ENCODE measurements around the gene MBD6. TPM values are rescaled to one million over a fixed set of nuclear protein-coding genes. Genes with fewer than 3 reads are reported as not detected.
A peak's percentile ranks its signal among the peaks of the same experiment; 100 is the strongest.
"Not testable (repeated sequence)": the region's sequence is repeated elsewhere in the genome, so short reads cannot be mapped to it uniquely, and the experiment has no call there.

The MBD6 gene
- total RNA-seq, 1 donor from 2014 or later: 93.1 TPM

- TF ChIP-seq CTCF (IDR thresholded peaks at IDR 0.05): no peak
- Histone ChIP-seq H3K4me3 (no peak overlapping the region), H3K4me1 (no peaks in the 10 kb centered on the region), H3K36me3 (peaks cover 82% of the 10 kb centered on the region), H3K27me3 (ENCODE audit: low read depth) (no peaks in the 10 kb centered on the region), H3K27ac (no peak overlapping the region), H3K9me3 (no peaks in the 10 kb centered on the region)
- intact Hi-C loops (cut with DNase I): no loop called here
- DNase-seq (no peak), ATAC-seq (no peak)
Measured at GRCh38 chr12:57498571-57498970, 24.1 kb upstream of the MBD6 start.

- Histone ChIP-seq H3K36me3 (peaks cover 90% of the 10 kb centered on the region), H3K4me3 (no peak overlapping the region), H3K4me1 (no peaks in the 10 kb centered on the region), H3K27ac (no peak overlapping the region), H3K27me3 (ENCODE audit: low read depth) (no peaks in the 10 kb centered on the region), H3K9me3 (no peaks in the 10 kb centered on the region)
- TF ChIP-seq CTCF (IDR thresholded peaks at IDR 0.05): no peak
- DNase-seq (no peak), ATAC-seq (peak in 1 of 2 donors; percentile 18)
- intact Hi-C loops (cut with DNase I): no loop called here
Measured at GRCh38 chr12:57500213-57500612, 22.4 kb upstream of the MBD6 start.

GRCh38 chr12:57502311-57502969 is 20.2 kb upstream of the MBD6 start:
- peaks cover 92% of the 10 kb centered on the region for H3K36me3 ChIP-seq
- H3K4me1 ChIP-seq; intact Hi-C loops (cut with DNase I); H3K27me3 ChIP-seq (ENCODE audit: low read depth); DNase-seq; H3K4me3 ChIP-seq; ATAC-seq; H3K27ac ChIP-seq; H3K9me3 ChIP-seq: not testable (repeated sequence)

- intact Hi-C loops (cut with DNase I); H3K27ac ChIP-seq; ATAC-seq; H3K4me3 ChIP-seq; H3K27me3 ChIP-seq (ENCODE audit: low read depth); H3K9me3 ChIP-seq; DNase-seq; H3K4me1 ChIP-seq: not testable (repeated sequence)
- H3K36me3 ChIP-seq: peaks cover 81% of the 10 kb centered on the region
Measured at GRCh38 chr12:57506541-57506940, 16.1 kb upstream of the MBD6 start.

- H3K27ac ChIP-seq; H3K27me3 ChIP-seq (ENCODE audit: low read depth); H3K4me1 ChIP-seq; intact Hi-C loops (cut with DNase I); ATAC-seq; DNase-seq; H3K4me3 ChIP-seq; H3K9me3 ChIP-seq: not testable (repeated sequence)
- peaks cover 81% of the 10 kb centered on the region for H3K36me3 ChIP-seq
Measured at GRCh38 chr12:57507796-57508195, 14.8 kb upstream of the MBD6 start.

- ATAC-seq (no peak), DNase-seq (no peak)
- Histone ChIP-seq H3K27ac (no peak overlapping the region), H3K4me1 (no peaks in the 10 kb centered on the region), H3K36me3 (peaks cover 80% of the 10 kb centered on the region), H3K4me3 (no peak overlapping the region), H3K27me3 (ENCODE audit: low read depth) (no peaks in the 10 kb centered on the region), H3K9me3 (no peaks in the 10 kb centered on the region)
- TF ChIP-seq CTCF (IDR thresholded peaks at IDR 0.05): no peak
- intact Hi-C loops (cut with DNase I): no loop called here
Measured at GRCh38 chr12:57511161-57511560, 11.5 kb upstream of the MBD6 start.

GRCh38 chr12:57511588-57512325 is 10.9 kb upstream of the MBD6 start:
- intact Hi-C loops (cut with DNase I): no loop called here
- Histone ChIP-seq H3K9me3 (no peaks in the 10 kb centered on the region), H3K36me3 (peaks cover 81% of the 10 kb centered on the region), H3K4me3 (no peak overlapping the region), H3K4me1 (no peaks in the 10 kb centered on the region), H3K27ac (no peak overlapping the region), H3K27me3 (ENCODE audit: low read depth) (no peaks in the 10 kb centered on the region)
- no peak for TF ChIP-seq CTCF (IDR thresholded peaks at IDR 0.05)
- no peak for DNase-seq
- ATAC-seq: no peak

Data from lower lobe of right lung (tissue), 2 donors.